GM23338 (cell line): Measurements from ENCODE around the gene PIM2. TPM values are rescaled to one million over a fixed set of nuclear protein-coding genes. Genes with fewer than 3 reads are reported as not detected.

ENCODE experiments used
- ATAC-seq: fragments of 200-7000 bp; cut with Tn5 transposase; 3 replicates; pipeline ENCODE4 v1.9.1; 2020
- DNase-seq: peaks from one replicate; pipeline ENCODE4 v3.0.0-alpha.2; 2015; ENCODE audit warnings: low spot score
- H2AFZ ChIP-seq: fragments of 200-600 bp; sonication (generic); 2 replicates; pipeline ENCODE4 v1.8.0; 2016; ENCODE audit warnings: antibody characterized with exemption, mild to moderate bottlenecking, moderate library complexity
- H3F3A ChIP-seq: fragments of 200-600 bp; sonication (generic); replicated peaks from 2 replicates; pipeline ENCODE4 v1.8.0; 2017; ENCODE audit warnings: antibody characterized with exemption, mixed run types, low read depth
- H3K27ac ChIP-seq: fragments of 200-600 bp; sonication (generic); 2 replicates; pipeline ENCODE4 v1.6.1; 2016; ENCODE audit warnings: low read depth
- H3K27me3 ChIP-seq: fragments of 200-600 bp; sonication (generic); 2 replicates; pipeline ENCODE4 v1.8.0; 2016; ENCODE audit warnings: mild to moderate bottlenecking, mixed run types, moderate library complexity; ENCODE audit not compliant: insufficient read depth
- H3K36me3 ChIP-seq: fragments of 200-600 bp; sonication (generic); 2 replicates; pipeline ENCODE4 v1.8.0; 2016; ENCODE audit warnings: mild to moderate bottlenecking; ENCODE audit not compliant: insufficient read depth
- H3K4me1 ChIP-seq: fragments of 200-600 bp; sonication (generic); 2 replicates; pipeline ENCODE4 v1.8.0; 2016; ENCODE audit warnings: mild to moderate bottlenecking, moderate library complexity; ENCODE audit not compliant: insufficient read depth
- H3K4me2 ChIP-seq: fragments of 200-600 bp; sonication (generic); 2 replicates; pipeline ENCODE4 v1.7.1; 2017; ENCODE audit warnings: mixed run types
- H3K4me3 ChIP-seq: fragments of 200-600 bp; sonication (generic); 2 replicates; pipeline ENCODE4 v1.6.1; 2016; ENCODE audit warnings: mixed run types
- H3K79me2 ChIP-seq: fragments of 200-600 bp; sonication (generic); replicated peaks from 2 replicates; pipeline ENCODE4 v1.8.0; 2017; ENCODE audit warnings: mild to moderate bottlenecking; ENCODE audit not compliant: insufficient read depth
- H3K9me2 ChIP-seq: fragments of 200-600 bp; sonication (generic); 2 replicates; pipeline ENCODE4 v1.8.0; 2017; ENCODE audit not compliant: insufficient read depth
- H4K20me1 ChIP-seq: fragments of 200-600 bp; sonication (generic); replicated peaks from 2 replicates; pipeline ENCODE4 v1.8.0; 2017; ENCODE audit warnings: mild to moderate bottlenecking; ENCODE audit not compliant: insufficient read depth
- H3K27ac Mint-ChIP-seq: 2 replicates; pipeline ENCODE4 v1.8.0; 2020; ENCODE audit warnings: inconsistent platforms, mild to moderate bottlenecking, moderate library complexity, mixed read lengths
- H3K27me3 Mint-ChIP-seq: 3 replicates; pipeline ENCODE4 v1.8.0; 2022; ENCODE audit warnings: low read depth, mild to moderate bottlenecking, moderate library complexity, mixed read lengths, inconsistent platforms; ENCODE audit not compliant: insufficient read depth, poor library complexity
- H3K36me3 Mint-ChIP-seq: 3 replicates; pipeline ENCODE4 v1.8.0; 2021; ENCODE audit warnings: low read depth, mild to moderate bottlenecking, inconsistent platforms, moderate library complexity, mixed read lengths
- H3K4me1 Mint-ChIP-seq: 3 replicates; pipeline ENCODE4 v1.8.0; 2020; ENCODE audit warnings: mild to moderate bottlenecking, inconsistent platforms, mixed read lengths
- H3K4me3 Mint-ChIP-seq: 3 replicates; pipeline ENCODE4 v1.8.0; 2021; ENCODE audit warnings: moderate library complexity, mild to moderate bottlenecking, inconsistent platforms, mixed read lengths
- H3K9me3 Mint-ChIP-seq: 3 replicates; pipeline ENCODE4 v1.8.0; 2020; ENCODE audit warnings: moderate library complexity, mild to moderate bottlenecking, inconsistent platforms, mixed read lengths
- CREB1 ChIP-seq: fragments of 250-450 bp; sonication (Bioruptor Pico); IDR thresholded peaks from 2 replicates; pipeline ENCODE4 v1.5.0; 2020; ENCODE audit warnings: low read depth, mild to moderate bottlenecking, moderate library complexity
- EZH2 ChIP-seq: fragments of 200-600 bp; sonication (generic); IDR thresholded peaks from one replicate; pipeline ENCODE4 v1.8.0; 2017; ENCODE audit warnings: antibody characterized with exemption, mild to moderate bottlenecking, low read depth; ENCODE audit not compliant: unreplicated experiment
- EZH2phosphoT487 ChIP-seq: fragments of 200-600 bp; sonication (generic); IDR thresholded peaks from one replicate; pipeline ENCODE4 v1.8.1; 2018; ENCODE audit warnings: antibody characterized with exemption; ENCODE audit not compliant: unreplicated experiment
- JUNB ChIP-seq: IDR thresholded peaks from one replicate; pipeline ENCODE4 v1.6.1; 2016; ENCODE audit warnings: antibody characterized with exemption; ENCODE audit not compliant: unreplicated experiment
- NANOG ChIP-seq: IDR thresholded peaks from 2 replicates; pipeline ENCODE4 v1.6.1; 2016; ENCODE audit warnings: antibody characterized with exemption, borderline replicate concordance
- POLR2AphosphoS5 ChIP-seq: IDR thresholded peaks from 2 replicates; pipeline ENCODE4 v1.6.1; 2016; ENCODE audit warnings: antibody characterized with exemption, low read depth
- STAT1 ChIP-seq: IDR thresholded peaks from one replicate; pipeline ENCODE4 v1.6.1; 2016; ENCODE audit warnings: antibody characterized with exemption; ENCODE audit not compliant: unreplicated experiment
- ZNF114 ChIP-seq: fragments of 250-450 bp; sonication (Bioruptor Pico); IDR thresholded peaks from 2 replicates; pipeline ENCODE4 v1.5.0; 2020; ENCODE audit warnings: mild to moderate bottlenecking, moderate library complexity
- ZNF331 ChIP-seq: fragments of 250-450 bp; sonication (Bioruptor Pico); IDR thresholded peaks from 2 replicates; pipeline ENCODE4 v1.5.0; 2020; ENCODE audit warnings: low read depth, mild to moderate bottlenecking, moderate library complexity
- ZNF462 ChIP-seq: fragments of 250-450 bp; sonication (Bioruptor Pico); IDR thresholded peaks from 2 replicates; pipeline ENCODE4 v1.5.0; 2020; ENCODE audit warnings: mild to moderate bottlenecking, moderate library complexity
- polyA plus RNA-seq: library from polyadenylated mRNA; unstranded; fragments of >200 nt; fragmentation: Nextera tagmentation; extraction: Ambion mirVana; gene quantifications from 2 replicates; pipeline ENCODE4 v1.2.1, GENCODE V29; 2016
- total RNA-seq: library from RNA; depleted of rRNA; stranded (reverse); fragments of >200 nt; shearing (Covaris generic); gene quantifications from 2 replicates; pipeline ENCODE4 v1.2.3, GENCODE V29; 2014
- TF ChIP-seq, protein P1 (sequence below): IDR thresholded peaks from 2 replicates; pipeline ENCODE4 v1.6.1; 2016; ENCODE audit warnings: antibody characterized with exemption
- TF ChIP-seq, protein P2 (sequence below), 2 experiments: fragments of 200-600 bp in 1 of 2; sonication (generic) in 1 of 2; conservative IDR thresholded peaks; 2 replicates each; pipeline versions ENCODE4 v1.5.1 to v1.6.1; 2016 to 2017; ENCODE audit warnings: antibody characterized with exemption in 2 of 2, low read depth in 2 of 2, mild to moderate bottlenecking in 2 of 2, moderate library complexity in 1 of 2
- TF ChIP-seq, protein P3 (sequence below): IDR thresholded peaks from one replicate; pipeline ENCODE4 v1.6.1; 2018; ENCODE audit warnings: antibody characterized with exemption; ENCODE audit not compliant: unreplicated experiment

Gene PIM2
- total and polyA plus RNA-seq, 2 experiments from 2014 or later = 237 to 359 TPM

- Histone ChIP-seq H3K27me3 (no peaks in the 10 kb centered on the region), H2AFZ (no peak overlapping the region), H4K20me1 (peaks cover 13% of the 10 kb centered on the region), H3F3A (peaks cover 35% of the 10 kb centered on the region), H3K27ac (peak overlapping the region; percentile 76; the same call in 1 of the 2 replicates), H3K9me2 (no peaks in the 10 kb centered on the region), H3K4me2 (peak overlapping the region; percentile 79), H3K36me3 (peaks cover 30% of the 10 kb centered on the region; the same call in 1 of the 2 replicates), H3K79me2 (peaks cover 56% of the 10 kb centered on the region), H3K4me1 (peaks cover 37% of the 10 kb centered on the region; the same call in 1 of the 2 replicates), H3K4me3 (peak overlapping the region; percentile 87)
- Mint-ChIP-seq H3K4me1 (peaks cover 45% of the 10 kb centered on the region), H3K27ac (peak overlapping the region; percentile 95), H3K36me3 (peaks cover 67% of the 10 kb centered on the region), H3K27me3 (peaks cover 18% of the 10 kb centered on the region), H3K4me3 (peak overlapping the region; percentile 98), H3K9me3 (peaks cover 7% of the 10 kb centered on the region)
- TF ChIP-seq STAT1 = no peak
- no peak for TF ChIP-seq ZNF114
- no peak for TF ChIP-seq POLR2AphosphoS5
- no peak for TF ChIP-seq JUNB
- TF ChIP-seq EZH2 = no peak
- TF ChIP-seq, protein P1, sequence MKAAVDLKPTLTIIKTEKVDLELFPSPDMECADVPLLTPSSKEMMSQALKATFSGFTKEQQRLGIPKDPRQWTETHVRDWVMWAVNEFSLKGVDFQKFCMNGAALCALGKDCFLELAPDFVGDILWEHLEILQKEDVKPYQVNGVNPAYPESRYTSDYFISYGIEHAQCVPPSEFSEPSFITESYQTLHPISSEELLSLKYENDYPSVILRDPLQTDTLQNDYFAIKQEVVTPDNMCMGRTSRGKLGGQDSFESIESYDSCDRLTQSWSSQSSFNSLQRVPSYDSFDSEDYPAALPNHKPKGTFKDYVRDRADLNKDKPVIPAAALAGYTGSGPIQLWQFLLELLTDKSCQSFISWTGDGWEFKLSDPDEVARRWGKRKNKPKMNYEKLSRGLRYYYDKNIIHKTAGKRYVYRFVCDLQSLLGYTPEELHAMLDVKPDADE = no peak
- TF ChIP-seq ZNF462 (CRISPR knock-in tag) = no peak
- TF ChIP-seq EZH2phosphoT487 = no peak
- TF ChIP-seq ZNF331 (CRISPR knock-in tag) = no peak
- TF ChIP-seq CREB1 = no peak
- no peak for TF ChIP-seq NANOG
- TF ChIP-seq, protein P2, sequence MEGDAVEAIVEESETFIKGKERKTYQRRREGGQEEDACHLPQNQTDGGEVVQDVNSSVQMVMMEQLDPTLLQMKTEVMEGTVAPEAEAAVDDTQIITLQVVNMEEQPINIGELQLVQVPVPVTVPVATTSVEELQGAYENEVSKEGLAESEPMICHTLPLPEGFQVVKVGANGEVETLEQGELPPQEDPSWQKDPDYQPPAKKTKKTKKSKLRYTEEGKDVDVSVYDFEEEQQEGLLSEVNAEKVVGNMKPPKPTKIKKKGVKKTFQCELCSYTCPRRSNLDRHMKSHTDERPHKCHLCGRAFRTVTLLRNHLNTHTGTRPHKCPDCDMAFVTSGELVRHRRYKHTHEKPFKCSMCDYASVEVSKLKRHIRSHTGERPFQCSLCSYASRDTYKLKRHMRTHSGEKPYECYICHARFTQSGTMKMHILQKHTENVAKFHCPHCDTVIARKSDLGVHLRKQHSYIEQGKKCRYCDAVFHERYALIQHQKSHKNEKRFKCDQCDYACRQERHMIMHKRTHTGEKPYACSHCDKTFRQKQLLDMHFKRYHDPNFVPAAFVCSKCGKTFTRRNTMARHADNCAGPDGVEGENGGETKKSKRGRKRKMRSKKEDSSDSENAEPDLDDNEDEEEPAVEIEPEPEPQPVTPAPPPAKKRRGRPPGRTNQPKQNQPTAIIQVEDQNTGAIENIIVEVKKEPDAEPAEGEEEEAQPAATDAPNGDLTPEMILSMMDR (conservative IDR thresholded peaks at IDR 0.05; ENCODE audit: low read depth in 2 of 2) = no peak
- TF ChIP-seq, protein P3, sequence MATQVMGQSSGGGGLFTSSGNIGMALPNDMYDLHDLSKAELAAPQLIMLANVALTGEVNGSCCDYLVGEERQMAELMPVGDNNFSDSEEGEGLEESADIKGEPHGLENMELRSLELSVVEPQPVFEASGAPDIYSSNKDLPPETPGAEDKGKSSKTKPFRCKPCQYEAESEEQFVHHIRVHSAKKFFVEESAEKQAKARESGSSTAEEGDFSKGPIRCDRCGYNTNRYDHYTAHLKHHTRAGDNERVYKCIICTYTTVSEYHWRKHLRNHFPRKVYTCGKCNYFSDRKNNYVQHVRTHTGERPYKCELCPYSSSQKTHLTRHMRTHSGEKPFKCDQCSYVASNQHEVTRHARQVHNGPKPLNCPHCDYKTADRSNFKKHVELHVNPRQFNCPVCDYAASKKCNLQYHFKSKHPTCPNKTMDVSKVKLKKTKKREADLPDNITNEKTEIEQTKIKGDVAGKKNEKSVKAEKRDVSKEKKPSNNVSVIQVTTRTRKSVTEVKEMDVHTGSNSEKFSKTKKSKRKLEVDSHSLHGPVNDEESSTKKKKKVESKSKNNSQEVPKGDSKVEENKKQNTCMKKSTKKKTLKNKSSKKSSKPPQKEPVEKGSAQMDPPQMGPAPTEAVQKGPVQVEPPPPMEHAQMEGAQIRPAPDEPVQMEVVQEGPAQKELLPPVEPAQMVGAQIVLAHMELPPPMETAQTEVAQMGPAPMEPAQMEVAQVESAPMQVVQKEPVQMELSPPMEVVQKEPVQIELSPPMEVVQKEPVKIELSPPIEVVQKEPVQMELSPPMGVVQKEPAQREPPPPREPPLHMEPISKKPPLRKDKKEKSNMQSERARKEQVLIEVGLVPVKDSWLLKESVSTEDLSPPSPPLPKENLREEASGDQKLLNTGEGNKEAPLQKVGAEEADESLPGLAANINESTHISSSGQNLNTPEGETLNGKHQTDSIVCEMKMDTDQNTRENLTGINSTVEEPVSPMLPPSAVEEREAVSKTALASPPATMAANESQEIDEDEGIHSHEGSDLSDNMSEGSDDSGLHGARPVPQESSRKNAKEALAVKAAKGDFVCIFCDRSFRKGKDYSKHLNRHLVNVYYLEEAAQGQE = no peak
- DNase-seq (no peak), ATAC-seq (no peak)
These were observed 552 bp downstream of the PIM2 start for GRCh38 chrX:48918301-48918642.
